Karpas-422 (cell line): ENCODE results near the gene LILRB5. TPM values are rescaled to one million over a fixed set of nuclear protein-coding genes. Genes with fewer than 3 reads are reported as not detected.
"Not testable (repeated sequence)": the region's sequence is repeated elsewhere in the genome, so short reads cannot be mapped to it uniquely, and the experiment has no call there.

ENCODE experiments used
- DNase-seq: peaks from one replicate; pipeline ENCODE4 v3.0.0-alpha.2; 2015
- H2AFZ ChIP-seq: fragments of 200-600 bp; sonication (generic); 2 replicates; pipeline ENCODE4 v1.6.1; 2014; ENCODE audit warnings: antibody characterized with exemption, low read length, mixed read lengths
- H3K27ac ChIP-seq: fragments of 200-600 bp; sonication (generic); 2 replicates; pipeline ENCODE4 v1.5.1; 2014; ENCODE audit warnings: mild to moderate bottlenecking, low read length, moderate library complexity
- H3K27me3 ChIP-seq: fragments of 200-600 bp; sonication (generic); 2 replicates; pipeline ENCODE4 v1.6.1; 2014; ENCODE audit warnings: low read length, mixed read lengths
- H3K36me3 ChIP-seq: fragments of 200-600 bp; sonication (generic); 2 replicates; pipeline ENCODE4 v1.6.1; 2014; ENCODE audit warnings: low read length, mixed read lengths; ENCODE audit not compliant: insufficient read depth
- H3K4me1 ChIP-seq: fragments of 200-600 bp; sonication (generic); 2 replicates; pipeline ENCODE4 v1.6.1; 2014; ENCODE audit warnings: mild to moderate bottlenecking, low read length, mixed read lengths
- H3K4me2 ChIP-seq: fragments of 200-600 bp; sonication (generic); 2 replicates; pipeline ENCODE4 v1.6.1; 2014; ENCODE audit warnings: low read length, low read depth, mild to moderate bottlenecking; ENCODE audit not compliant: poor library complexity, severe bottlenecking
- H3K4me3 ChIP-seq: fragments of 200-600 bp; sonication (generic); 2 replicates; pipeline ENCODE4 v1.5.1; 2014; ENCODE audit warnings: mild to moderate bottlenecking, antibody characterized with exemption, low read length, mixed read lengths
- H3K79me2 ChIP-seq: fragments of 200-600 bp; sonication (generic); 2 replicates; pipeline ENCODE4 v1.6.1; 2014; ENCODE audit warnings: mild to moderate bottlenecking, low read length, mixed read lengths
- H3K9ac ChIP-seq: fragments of 200-600 bp; sonication (generic); 2 replicates; pipeline ENCODE4 v1.6.0; 2014; ENCODE audit warnings: low read length
- H3K9me2 ChIP-seq: fragments of 200-600 bp; sonication (generic), shearing (Covaris generic); replicated peaks from 2 replicates; pipeline ENCODE4 v1.6.0; 2014; ENCODE audit warnings: mild to moderate bottlenecking, low read length, moderate library complexity; ENCODE audit not compliant: insufficient read depth
- H3K9me3 ChIP-seq: fragments of 300-700, 200-600 bp; sonication (generic); 2 replicates; pipeline ENCODE4 v1.6.1; 2014; ENCODE audit warnings: low read length, mixed read lengths
- H4K20me1 ChIP-seq: fragments of 200-600 bp; sonication (generic); 2 replicates; pipeline ENCODE4 v1.6.1; 2014; ENCODE audit warnings: mild to moderate bottlenecking, antibody characterized with exemption, low read length, low read depth; ENCODE audit not compliant: insufficient read depth
- total RNA-seq: library from RNA; depleted of rRNA; stranded (reverse); fragments of >200 nt; shearing (Covaris generic); gene quantifications from 2 replicates; pipeline ENCODE4 v1.2.3, GENCODE V29; 2014; ENCODE audit warnings: low replicate concordance

Gene LILRB5
- total RNA-seq, 1 experiment from 2014 or later, result not detected

GRCh38 chr19:54209811-54210494 is 47.1 kb downstream of the LILRB5 start:
- Histone ChIP-seq H3K4me2 (no peak overlapping the region), H2AFZ (no peak overlapping the region), H3K36me3 (peaks cover 25% of the 10 kb centered on the region), H3K79me2 (peaks cover 7% of the 10 kb centered on the region), H3K27me3 (no peaks in the 10 kb centered on the region), H3K4me1 (no peaks in the 10 kb centered on the region; the same call in 1 of the 2 replicates), H3K4me3 (no peak overlapping the region), H3K9me2 (no peaks in the 10 kb centered on the region), H4K20me1 (peaks cover 38% of the 10 kb centered on the region), H3K27ac (no peak overlapping the region), H3K9me3 (no peaks in the 10 kb centered on the region), H3K9ac (no peak overlapping the region)
- DNase-seq, result peak; percentile 64

GRCh38 chr19:54209058-54209810 is 47.8 kb downstream of the LILRB5 start:
- H3K4me3 ChIP-seq, result no peak overlapping the region
- H3K4me2 ChIP-seq, result no peak overlapping the region
- peaks cover 32% of the 10 kb centered on the region for H3K36me3 ChIP-seq
- no peaks in the 10 kb centered on the region for H3K9me2 ChIP-seq
- H4K20me1 ChIP-seq, result peaks cover 45% of the 10 kb centered on the region
- no peaks in the 10 kb centered on the region for H3K9me3 ChIP-seq
- H3K27ac ChIP-seq, result no peak overlapping the region
- DNase-seq, result no peak
- no peaks in the 10 kb centered on the region; the same call in 1 of the 2 replicates for H3K4me1 ChIP-seq
- H2AFZ ChIP-seq, result no peak overlapping the region
- no peaks in the 10 kb centered on the region for H3K27me3 ChIP-seq
- peaks cover 14% of the 10 kb centered on the region for H3K79me2 ChIP-seq
- no peak overlapping the region for H3K9ac ChIP-seq

GRCh38 chr19:54208784-54209057 is 48.4 kb downstream of the LILRB5 start:
- no peaks in the 10 kb centered on the region; the same call in 1 of the 2 replicates for H3K4me1 ChIP-seq
- no peak overlapping the region for H2AFZ ChIP-seq
- H3K9me2 ChIP-seq, result no peaks in the 10 kb centered on the region
- H3K4me2 ChIP-seq, result no peak overlapping the region
- no peaks in the 10 kb centered on the region for H3K27me3 ChIP-seq
- peak; percentile 71 for DNase-seq
- H3K27ac ChIP-seq, result no peak overlapping the region
- peaks cover 37% of the 10 kb centered on the region for H3K36me3 ChIP-seq
- H3K4me3 ChIP-seq, result no peak overlapping the region
- H4K20me1 ChIP-seq, result peaks cover 50% of the 10 kb centered on the region
- H3K9me3 ChIP-seq, result no peaks in the 10 kb centered on the region
- no peak overlapping the region for H3K9ac ChIP-seq
- peaks cover 19% of the 10 kb centered on the region for H3K79me2 ChIP-seq

GRCh38 chr19:54207983-54208783 is 48.9 kb downstream of the LILRB5 start:
- H3K79me2 ChIP-seq, result peaks cover 25% of the 10 kb centered on the region
- peaks cover 56% of the 10 kb centered on the region for H4K20me1 ChIP-seq
- peaks cover 43% of the 10 kb centered on the region for H3K36me3 ChIP-seq
- H3K4me1 ChIP-seq, result peaks cover under 1% of the 10 kb centered on the region; the same call in 1 of the 2 replicates
- H3K9me3 ChIP-seq, result no peaks in the 10 kb centered on the region
- H3K4me3 ChIP-seq, result no peak overlapping the region
- H3K27me3 ChIP-seq, result no peaks in the 10 kb centered on the region
- H3K4me2 ChIP-seq, result no peak overlapping the region
- no peaks in the 10 kb centered on the region for H3K9me2 ChIP-seq
- H2AFZ ChIP-seq, result no peak overlapping the region
- H3K27ac ChIP-seq, result no peak overlapping the region
- peak; percentile 76 for DNase-seq
- no peak overlapping the region for H3K9ac ChIP-seq

- peaks cover 61% of the 10 kb centered on the region for H4K20me1 ChIP-seq
- no peak overlapping the region for H3K4me3 ChIP-seq
- H3K9ac ChIP-seq, result no peak overlapping the region
- H3K4me2 ChIP-seq, result no peak overlapping the region
- no peaks in the 10 kb centered on the region for H3K9me3 ChIP-seq
- peaks cover 30% of the 10 kb centered on the region for H3K79me2 ChIP-seq
- no peak overlapping the region for H2AFZ ChIP-seq
- no peak overlapping the region for H3K27ac ChIP-seq
- peaks cover 48% of the 10 kb centered on the region for H3K36me3 ChIP-seq
- H3K9me2 ChIP-seq, result no peaks in the 10 kb centered on the region
- H3K4me1 ChIP-seq, result peaks cover 6% of the 10 kb centered on the region
- no peak for DNase-seq
- no peaks in the 10 kb centered on the region for H3K27me3 ChIP-seq
Measured at GRCh38 chr19:54207676-54207982, 49.4 kb downstream of the LILRB5 start.

- not testable (repeated sequence) for H3K9me2 ChIP-seq, H3K9me3 ChIP-seq, H3K4me2 ChIP-seq, H3K4me3 ChIP-seq, H3K27ac ChIP-seq, H3K9ac ChIP-seq, H3K27me3 ChIP-seq, H2AFZ ChIP-seq, DNase-seq, H3K4me1 ChIP-seq
- Histone ChIP-seq H3K36me3 (peaks cover 53% of the 10 kb centered on the region), H4K20me1 (peaks cover 65% of the 10 kb centered on the region), H3K79me2 (peaks cover 34% of the 10 kb centered on the region)
Measured at GRCh38 chr19:54207193-54207592, 49.9 kb downstream of the LILRB5 start.

GRCh38 chr19:54206831-54207177 is 50.3 kb downstream of the LILRB5 start:
- H4K20me1 ChIP-seq, result peaks cover 69% of the 10 kb centered on the region

More at GRCh38 chr19:54206831-54207177, 50.3 kb downstream of the LILRB5 start:
- peak; percentile 46 for DNase-seq
- H3K79me2 ChIP-seq, result peaks cover 38% of the 10 kb centered on the region
- H3K4me2 ChIP-seq, result no peak overlapping the region
- peaks cover 14% of the 10 kb centered on the region for H3K4me1 ChIP-seq
- no peak overlapping the region for H2AFZ ChIP-seq
- H3K4me3 ChIP-seq, result no peak overlapping the region
- H3K9me3 ChIP-seq, result no peaks in the 10 kb centered on the region
- H3K36me3 ChIP-seq, result peaks cover 57% of the 10 kb centered on the region
- H3K27me3 ChIP-seq, result no peaks in the 10 kb centered on the region
- H3K9me2 ChIP-seq, result no peaks in the 10 kb centered on the region
- no peak overlapping the region for H3K27ac ChIP-seq
- H3K9ac ChIP-seq, result no peak overlapping the region
